HepG2 (cell line): ENCODE data around the gene PPIP5K1. TPM values are rescaled to one million over a fixed set of nuclear protein-coding genes. Genes with fewer than 3 reads are reported as not detected.

ENCODE experiments used
- BCL6 ChIP-seq: IDR thresholded peaks from 2 replicates; pipeline ENCODE4 v1.6.1; 2016; ENCODE audit warnings: missing genetic modification reagents, missing compliant biosample characterization
- BHLHE40 ChIP-seq: IDR thresholded peaks from 2 replicates; pipeline ENCODE4 v1.6.1; 2011; ENCODE audit warnings: low read length, improper control_type of control experiment
- GTF2F1 ChIP-seq: fragments of 150-350 bp; IDR thresholded peaks from 2 replicates; pipeline ENCODE4 v1.6.1; 2014; ENCODE audit warnings: low read length
- IKZF5 ChIP-seq: IDR thresholded peaks from 2 replicates; pipeline ENCODE4 v1.6.1; 2018; ENCODE audit warnings: missing genetic modification reagents, mild to moderate bottlenecking, missing compliant biosample characterization
- KMT2B ChIP-seq: IDR thresholded peaks from 2 replicates; pipeline ENCODE4 v1.6.1; 2016; ENCODE audit warnings: missing genetic modification reagents, missing compliant biosample characterization
- MLXIP ChIP-seq: sonication (generic); formaldehyde crosslinking; IDR thresholded peaks from 2 replicates; pipeline ENCODE4 v1.9.0; 2021; ENCODE audit warnings: missing genetic modification reagents, borderline replicate concordance
- MYC ChIP-seq: sonication (generic); formaldehyde crosslinking; IDR thresholded peaks from 2 replicates; pipeline ENCODE4 v1.9.0; 2021; ENCODE audit warnings: missing genetic modification reagents, borderline replicate concordance
- SIN3A ChIP-seq: IDR thresholded peaks from 2 replicates; pipeline ENCODE4 v1.6.1; 2011; ENCODE audit warnings: low read depth, mild to moderate bottlenecking, control low read depth, low read length, borderline replicate concordance
- SIN3B ChIP-seq: fragments of 150-350 bp; IDR thresholded peaks from 2 replicates; pipeline ENCODE4 v1.6.1; 2014; ENCODE audit warnings: low read length
- SMAD1 ChIP-seq: sonication (generic); formaldehyde crosslinking; IDR thresholded peaks from 2 replicates; pipeline ENCODE4 v1.4.0; 2020; ENCODE audit warnings: missing genetic modification reagents, low read depth, mild to moderate bottlenecking, borderline replicate concordance
- SNAPC2 ChIP-seq: sonication (generic); formaldehyde crosslinking; IDR thresholded peaks from 2 replicates; pipeline ENCODE4 v1.8.1; 2022; ENCODE audit warnings: mild to moderate bottlenecking, missing genetic modification reagents
- SP4 ChIP-seq: sonication (generic); formaldehyde crosslinking; IDR thresholded peaks from 2 replicates; pipeline ENCODE4 v1.8.1; 2023; ENCODE audit warnings: mild to moderate bottlenecking, missing genetic modification reagents
- STAT6 ChIP-seq: sonication (generic); formaldehyde crosslinking; IDR thresholded peaks from 2 replicates; pipeline ENCODE4 v1.4.0; 2020; ENCODE audit warnings: missing genetic modification reagents, mild to moderate bottlenecking, borderline replicate concordance
- TEAD3 ChIP-seq: optimal IDR thresholded peaks from 2 replicates; pipeline ENCODE3; 2016; ENCODE audit warnings: borderline replicate concordance
- TFAP4 ChIP-seq: sonication (generic); IDR thresholded peaks from 2 replicates; pipeline ENCODE4 v1.6.1; 2016; ENCODE audit warnings: low read depth, borderline replicate concordance
- TGIF2 ChIP-seq: IDR thresholded peaks from 2 replicates; pipeline ENCODE4 v1.6.1; 2016; ENCODE audit warnings: control low read depth, missing compliant biosample characterization
- ZBTB34 ChIP-seq: sonication (generic); formaldehyde crosslinking; IDR thresholded peaks from 2 replicates; pipeline ENCODE4 v1.8.0; 2022; ENCODE audit warnings: mild to moderate bottlenecking, missing genetic modification reagents
- ZNF24 ChIP-seq: fragments of 450-650 bp; IDR thresholded peaks from 2 replicates; pipeline ENCODE4 v1.6.1; 2017; ENCODE audit warnings: antibody characterized with exemption, mild to moderate bottlenecking
- ZNF460 ChIP-seq: sonication (generic); formaldehyde crosslinking; IDR thresholded peaks from 2 replicates; pipeline ENCODE4 v1.5.1; 2020; ENCODE audit warnings: missing genetic modification reagents, mild to moderate bottlenecking, borderline replicate concordance
- ZNF768 ChIP-seq: sonication (generic); formaldehyde crosslinking; IDR thresholded peaks from 2 replicates; pipeline ENCODE4 v1.4.0; 2020; ENCODE audit warnings: missing genetic modification reagents
- polyA plus RNA-seq, 8 experiments: library from polyadenylated mRNA; depleted of rRNA in 3 of 8; stranded (reverse) in 7 of 8; unstranded in 1 of 8; fragments of >200 nt; fragmentation: Illumina TruSeq in 4 of 8; extraction: Trizol in 4 of 8; gene quantifications; 2 replicates each; pipeline versions ENCODE4 v1.2.1 to v1.2.3, GENCODE V29; 2011 to 2016; ENCODE audit warnings: low read depth in 4 of 8, missing spikeins in 1 of 8, mixed read lengths in 1 of 8; ENCODE audit not compliant: insufficient read depth in 1 of 8
- total RNA-seq, 5 experiments: library from RNA; depleted of rRNA; stranded (reverse); fragments of >200 nt; fragmentation: Illumina TruSeq; extraction: Trizol; gene quantifications; 2 replicates each; pipeline ENCODE4 v1.2.3, GENCODE V29; 2016; ENCODE audit warnings: low read depth in 1 of 5

The PPIP5K1 gene
- total and polyA plus RNA-seq, 2 of the 13 experiments (the other 11 are each of a cell fraction or from before 2014, with no cell fraction given): 9.9 to 10.9 TPM

GRCh38 chr15:43510200-43511011 lies 79.6 kb downstream of the PPIP5K1 start (continued):
- TF ChIP-seq IKZF5 (CRISPR knock-in tag) (peak; percentile 82; the same call in 1 of the 2 replicates), BCL6 (peak; percentile 2; the same call in 1 of the 2 replicates), BHLHE40 (peak; percentile 46; the same call in 1 of the 2 replicates), GTF2F1 (no peak), SIN3A (peak; percentile 89; the same call in 1 of the 2 replicates), SP4 (CRISPR knock-in tag) (peak; percentile 96), TFAP4 (0 out of 2 replicates have a peak, but pooled peaks have one; percentile 6), KMT2B (CRISPR knock-in tag) (0 out of 2 replicates have a peak, but pooled peaks have one; percentile 38), ZNF768 (CRISPR knock-in tag) (0 out of 2 replicates have a peak, but pooled peaks have one; percentile 11), ZNF24 (no peak), TEAD3 (CRISPR knock-in tag) (no peak), MLXIP (CRISPR knock-in tag) (no peak), SIN3B (0 out of 2 replicates have a peak, but pooled peaks have one; percentile 41), SNAPC2 (CRISPR knock-in tag) (0 out of 2 replicates have a peak, but pooled peaks have one; percentile 70), STAT6 (CRISPR knock-in tag) (peak; percentile 41; the same call in 1 of the 2 replicates), ZNF460 (CRISPR knock-in tag) (no peak), SMAD1 (CRISPR knock-in tag) (0 out of 2 replicates have a peak, but pooled peaks have one; percentile 11), ZBTB34 (no peak), MYC (CRISPR knock-in tag) (peak; percentile 46; the same call in 1 of the 2 replicates), TGIF2 (CRISPR knock-in tag) (0 out of 2 replicates have a peak, but pooled peaks have one; percentile 14)
